ENCODE results near the gene SCN8A.
"Not testable (repeated sequence)": the region's sequence is repeated elsewhere in the genome, so short reads cannot be mapped to it uniquely, and the experiment has no call there.

SCN8A gene

GRCh38 chr12:51592034-51592705 is 1.1 kb downstream of the SCN8A start:
- peak; percentile 74 for DNase-seq (ENCODE audit: low read depth)
- H3K27me3 ChIP-seq (replicated peaks; ENCODE audit: control insufficient read depth, insufficient read depth, low read length): no peaks in the 10 kb centered on the region
- H3K36me3 ChIP-seq (ENCODE audit: control insufficient read depth, insufficient read depth, low read length, severe bottlenecking): no peaks in the 10 kb centered on the region
- H3K4me3 ChIP-seq (ENCODE audit: low read length): peak overlapping the region; percentile 92
- H3K9ac ChIP-seq (ENCODE audit: low read length): peak overlapping the region; percentile 95
- peaks cover 18% of the 10 kb centered on the region for H3K4me1 ChIP-seq (ENCODE audit: control insufficient read depth, insufficient read depth, low read length)
- no peaks in the 10 kb centered on the region for H3K9me3 ChIP-seq (ENCODE audit: control insufficient read depth, low read length)

GRCh38 chr12:51593021-51593420 is 2.0 kb downstream of the SCN8A start:
- DNase-seq (ENCODE audit: low read depth): no peak
- Histone ChIP-seq H3K4me3 (ENCODE audit: low read length) (peak overlapping the region; percentile 92), H3K4me1 (ENCODE audit: control insufficient read depth, insufficient read depth, low read length) (peaks cover 18% of the 10 kb centered on the region), H3K9ac (ENCODE audit: low read length) (no peak overlapping the region), H3K9me3 (ENCODE audit: control insufficient read depth, low read length) (no peaks in the 10 kb centered on the region), H3K36me3 (ENCODE audit: control insufficient read depth, insufficient read depth, low read length, severe bottlenecking) (no peaks in the 10 kb centered on the region), H3K27me3 (replicated peaks; ENCODE audit: control insufficient read depth, insufficient read depth, low read length) (no peaks in the 10 kb centered on the region)

- Histone ChIP-seq H3K9me3 (ENCODE audit: control insufficient read depth, low read length) (no peaks in the 10 kb centered on the region), H3K4me3 (ENCODE audit: low read length) (peak overlapping the region; percentile 92), H3K27me3 (replicated peaks; ENCODE audit: control insufficient read depth, insufficient read depth, low read length) (no peaks in the 10 kb centered on the region), H3K9ac (ENCODE audit: low read length) (no peak overlapping the region), H3K36me3 (ENCODE audit: control insufficient read depth, insufficient read depth, low read length, severe bottlenecking) (no peaks in the 10 kb centered on the region), H3K4me1 (ENCODE audit: control insufficient read depth, insufficient read depth, low read length) (peaks cover 18% of the 10 kb centered on the region)
- peak; percentile 77 for DNase-seq (ENCODE audit: low read depth)
Observed at GRCh38 chr12:51593539-51593938, 2.5 kb downstream of the SCN8A start.

- peaks cover 21% of the 10 kb centered on the region for H3K4me1 ChIP-seq (ENCODE audit: control insufficient read depth, insufficient read depth, low read length)
- H3K27me3 ChIP-seq (replicated peaks; ENCODE audit: control insufficient read depth, insufficient read depth, low read length): no peaks in the 10 kb centered on the region
- no peaks in the 10 kb centered on the region for H3K36me3 ChIP-seq (ENCODE audit: control insufficient read depth, insufficient read depth, low read length, severe bottlenecking)
- H3K9ac ChIP-seq (ENCODE audit: low read length): no peak overlapping the region
- H3K4me3 ChIP-seq (ENCODE audit: low read length): no peak overlapping the region
- H3K9me3 ChIP-seq (ENCODE audit: control insufficient read depth, low read length): no peaks in the 10 kb centered on the region
- DNase-seq (ENCODE audit: low read depth): no peak
Observed at GRCh38 chr12:51598156-51598555, 7.1 kb downstream of the SCN8A start.

GRCh38 chr12:51600721-51601120 is 9.7 kb downstream of the SCN8A start:
- no peak overlapping the region for H3K4me3 ChIP-seq (ENCODE audit: low read length)
- H3K4me1 ChIP-seq (ENCODE audit: control insufficient read depth, insufficient read depth, low read length): peaks cover 13% of the 10 kb centered on the region
- no peaks in the 10 kb centered on the region for H3K9me3 ChIP-seq (ENCODE audit: control insufficient read depth, low read length)
- no peak for DNase-seq (ENCODE audit: low read depth)
- no peak overlapping the region for H3K9ac ChIP-seq (ENCODE audit: low read length)
- H3K27me3 ChIP-seq (replicated peaks; ENCODE audit: control insufficient read depth, insufficient read depth, low read length): no peaks in the 10 kb centered on the region
- no peaks in the 10 kb centered on the region for H3K36me3 ChIP-seq (ENCODE audit: control insufficient read depth, insufficient read depth, low read length, severe bottlenecking)

- DNase-seq (ENCODE audit: low read depth): no peak
- H3K9me3 ChIP-seq (ENCODE audit: control insufficient read depth, low read length): no peaks in the 10 kb centered on the region
- no peaks in the 10 kb centered on the region for H3K27me3 ChIP-seq (replicated peaks; ENCODE audit: control insufficient read depth, insufficient read depth, low read length)
- no peak overlapping the region for H3K9ac ChIP-seq (ENCODE audit: low read length)
- no peaks in the 10 kb centered on the region for H3K36me3 ChIP-seq (ENCODE audit: control insufficient read depth, insufficient read depth, low read length, severe bottlenecking)
- H3K4me3 ChIP-seq (ENCODE audit: low read length): no peak overlapping the region
- H3K4me1 ChIP-seq (ENCODE audit: control insufficient read depth, insufficient read depth, low read length): peaks cover 13% of the 10 kb centered on the region
Observed at GRCh38 chr12:51601241-51601640, 10.2 kb downstream of the SCN8A start.

GRCh38 chr12:51605896-51606295 is 14.9 kb downstream of the SCN8A start:
- peaks cover 11% of the 10 kb centered on the region for H3K4me1 ChIP-seq (ENCODE audit: control insufficient read depth, insufficient read depth, low read length)
- H3K9ac ChIP-seq (ENCODE audit: low read length); H3K4me3 ChIP-seq (ENCODE audit: low read length); H3K27me3 ChIP-seq (replicated peaks; ENCODE audit: control insufficient read depth, insufficient read depth, low read length); H3K9me3 ChIP-seq (ENCODE audit: control insufficient read depth, low read length); DNase-seq (ENCODE audit: low read depth); H3K36me3 ChIP-seq (ENCODE audit: control insufficient read depth, insufficient read depth, low read length, severe bottlenecking): not testable (repeated sequence)

- not testable (repeated sequence) for H3K36me3 ChIP-seq (ENCODE audit: control insufficient read depth, insufficient read depth, low read length, severe bottlenecking); DNase-seq (ENCODE audit: low read depth); H3K9ac ChIP-seq (ENCODE audit: low read length); H3K27me3 ChIP-seq (replicated peaks; ENCODE audit: control insufficient read depth, insufficient read depth, low read length); H3K4me1 ChIP-seq (ENCODE audit: control insufficient read depth, insufficient read depth, low read length); H3K9me3 ChIP-seq (ENCODE audit: control insufficient read depth, low read length); H3K4me3 ChIP-seq (ENCODE audit: low read length)
Observed at GRCh38 chr12:51607197-51607596, 16.2 kb downstream of the SCN8A start.

GRCh38 chr12:51620448-51620847 is 29.4 kb downstream of the SCN8A start:
- H3K4me3 ChIP-seq (ENCODE audit: low read length): peak overlapping the region; percentile 65
- DNase-seq (ENCODE audit: low read depth): peak; percentile 66
- peak overlapping the region; percentile 68 for H3K9ac ChIP-seq (ENCODE audit: low read length)
- no peaks in the 10 kb centered on the region for H3K27me3 ChIP-seq (replicated peaks; ENCODE audit: control insufficient read depth, insufficient read depth, low read length)
- no peaks in the 10 kb centered on the region for H3K9me3 ChIP-seq (ENCODE audit: control insufficient read depth, low read length)
- no peaks in the 10 kb centered on the region for H3K36me3 ChIP-seq (ENCODE audit: control insufficient read depth, insufficient read depth, low read length, severe bottlenecking)
- H3K4me1 ChIP-seq (ENCODE audit: control insufficient read depth, insufficient read depth, low read length): peaks cover 50% of the 10 kb centered on the region

GRCh38 chr12:51621156-51621922 is 30.3 kb downstream of the SCN8A start:
- Histone ChIP-seq H3K9ac (ENCODE audit: low read length) (peak overlapping the region; percentile 68), H3K27me3 (replicated peaks; ENCODE audit: control insufficient read depth, insufficient read depth, low read length) (no peaks in the 10 kb centered on the region), H3K4me3 (ENCODE audit: low read length) (peak overlapping the region; percentile 65), H3K9me3 (ENCODE audit: control insufficient read depth, low read length) (no peaks in the 10 kb centered on the region), H3K36me3 (ENCODE audit: control insufficient read depth, insufficient read depth, low read length, severe bottlenecking) (no peaks in the 10 kb centered on the region), H3K4me1 (ENCODE audit: control insufficient read depth, insufficient read depth, low read length) (peaks cover 50% of the 10 kb centered on the region)
- no peak for DNase-seq (ENCODE audit: low read depth)

- Histone ChIP-seq H3K36me3 (ENCODE audit: control insufficient read depth, insufficient read depth, low read length, severe bottlenecking) (no peaks in the 10 kb centered on the region), H3K4me1 (ENCODE audit: control insufficient read depth, insufficient read depth, low read length) (peaks cover 50% of the 10 kb centered on the region), H3K4me3 (ENCODE audit: low read length) (no peak overlapping the region), H3K9ac (ENCODE audit: low read length) (no peak overlapping the region), H3K27me3 (replicated peaks; ENCODE audit: control insufficient read depth, insufficient read depth, low read length) (no peaks in the 10 kb centered on the region), H3K9me3 (ENCODE audit: control insufficient read depth, low read length) (no peaks in the 10 kb centered on the region)
- peak; percentile 69 for DNase-seq (ENCODE audit: low read depth)
Observed at GRCh38 chr12:51622564-51622963, 31.5 kb downstream of the SCN8A start.
